Measurements from ENCODE around the gene IFIT5.
A peak's percentile ranks its signal among the peaks of the same experiment; 100 is the strongest.

IFIT5 gene

GRCh38 chr10:89425000-89425399 is 10.6 kb downstream of the IFIT5 start:
- H3K79me2 ChIP-seq (ENCODE audit: control insufficient read depth, low read length), result no peaks in the 10 kb centered on the region
- no peaks in the 10 kb centered on the region for H4K20me1 ChIP-seq (ENCODE audit: control insufficient read depth, insufficient read depth, low read depth, low read length)
- no peaks in the 10 kb centered on the region for H3K4me1 ChIP-seq (ENCODE audit: control insufficient read depth, low read length)
- H3K27ac ChIP-seq (ENCODE audit: low read depth, low read length), result no peak overlapping the region
- H3K4me3 ChIP-seq (ENCODE audit: low read length), result no peak overlapping the region
- no peaks in the 10 kb centered on the region for H3K9me3 ChIP-seq (ENCODE audit: control insufficient read depth, insufficient read depth, low read length)
- H3K9me2 ChIP-seq (replicated peaks; ENCODE audit: control insufficient read depth, low read length), result no peaks in the 10 kb centered on the region
- H3K36me3 ChIP-seq (ENCODE audit: control insufficient read depth, low read length), result no peaks in the 10 kb centered on the region
- peaks cover 9% of the 10 kb centered on the region; the same call in 1 of the 2 replicates for H3K27me3 ChIP-seq (ENCODE audit: control insufficient read depth, low read length)
- H3K4me2 ChIP-seq (ENCODE audit: low read length), result no peak overlapping the region
- no peaks in the 10 kb centered on the region for H3F3A ChIP-seq (ENCODE audit: control insufficient read depth, insufficient read depth)
- TF ChIP-seq EZH2phosphoT487 (IDR thresholded peaks at IDR 0.05; ENCODE audit: borderline replicate concordance, low read length), result no peak
- TF ChIP-seq, protein P1, sequence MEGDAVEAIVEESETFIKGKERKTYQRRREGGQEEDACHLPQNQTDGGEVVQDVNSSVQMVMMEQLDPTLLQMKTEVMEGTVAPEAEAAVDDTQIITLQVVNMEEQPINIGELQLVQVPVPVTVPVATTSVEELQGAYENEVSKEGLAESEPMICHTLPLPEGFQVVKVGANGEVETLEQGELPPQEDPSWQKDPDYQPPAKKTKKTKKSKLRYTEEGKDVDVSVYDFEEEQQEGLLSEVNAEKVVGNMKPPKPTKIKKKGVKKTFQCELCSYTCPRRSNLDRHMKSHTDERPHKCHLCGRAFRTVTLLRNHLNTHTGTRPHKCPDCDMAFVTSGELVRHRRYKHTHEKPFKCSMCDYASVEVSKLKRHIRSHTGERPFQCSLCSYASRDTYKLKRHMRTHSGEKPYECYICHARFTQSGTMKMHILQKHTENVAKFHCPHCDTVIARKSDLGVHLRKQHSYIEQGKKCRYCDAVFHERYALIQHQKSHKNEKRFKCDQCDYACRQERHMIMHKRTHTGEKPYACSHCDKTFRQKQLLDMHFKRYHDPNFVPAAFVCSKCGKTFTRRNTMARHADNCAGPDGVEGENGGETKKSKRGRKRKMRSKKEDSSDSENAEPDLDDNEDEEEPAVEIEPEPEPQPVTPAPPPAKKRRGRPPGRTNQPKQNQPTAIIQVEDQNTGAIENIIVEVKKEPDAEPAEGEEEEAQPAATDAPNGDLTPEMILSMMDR (IDR thresholded peaks at IDR 0.05; ENCODE audit: low read depth, low read length, poor library complexity, severe bottlenecking), result no peak

GRCh38 chr10:89426230-89426868 is 12.0 kb downstream of the IFIT5 start:
- no peaks in the 10 kb centered on the region for H3K79me2 ChIP-seq (ENCODE audit: control insufficient read depth, low read length)
- H3K27me3 ChIP-seq (ENCODE audit: control insufficient read depth, low read length), result peaks cover 6% of the 10 kb centered on the region; the same call in 1 of the 2 replicates
- no peak for TF ChIP-seq EZH2phosphoT487 (IDR thresholded peaks at IDR 0.05; ENCODE audit: borderline replicate concordance, low read length)
- TF ChIP-seq, protein P1 (IDR thresholded peaks at IDR 0.05; ENCODE audit: low read depth, low read length, poor library complexity, severe bottlenecking), result peak; percentile 74

DNA sequence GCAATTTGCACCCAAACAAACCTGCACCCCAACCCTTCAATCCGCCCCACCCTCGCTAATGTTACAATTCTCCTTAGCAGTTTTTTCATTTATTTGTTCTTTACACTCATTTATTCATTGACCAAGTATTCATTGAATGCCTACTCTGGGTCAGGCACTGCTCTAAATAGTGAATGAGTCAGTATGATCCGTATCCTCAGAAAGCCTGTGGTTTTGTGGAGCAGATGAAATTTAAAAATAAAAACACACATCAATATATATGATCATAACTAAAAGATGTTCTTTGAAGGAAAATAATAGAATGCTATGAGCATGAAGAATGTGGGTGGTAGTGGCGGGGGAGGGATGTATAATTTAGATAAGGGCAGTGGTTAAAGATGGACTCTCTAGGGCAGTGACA is 13.3 kb downstream of the IFIT5 start:
- no peak overlapping the region for H3K27ac ChIP-seq (ENCODE audit: low read depth, low read length)
- no peaks in the 10 kb centered on the region for H3F3A ChIP-seq (ENCODE audit: control insufficient read depth, insufficient read depth)
- H4K20me1 ChIP-seq (ENCODE audit: control insufficient read depth, insufficient read depth, low read depth, low read length), result no peaks in the 10 kb centered on the region
- H3K9me3 ChIP-seq (ENCODE audit: control insufficient read depth, insufficient read depth, low read length), result no peaks in the 10 kb centered on the region
- no peaks in the 10 kb centered on the region for H3K36me3 ChIP-seq (ENCODE audit: control insufficient read depth, low read length)
- no peaks in the 10 kb centered on the region for H3K4me1 ChIP-seq (ENCODE audit: control insufficient read depth, low read length)
- TF ChIP-seq EZH2phosphoT487 (IDR thresholded peaks at IDR 0.05; ENCODE audit: borderline replicate concordance, low read length), result no peak
- TF ChIP-seq, protein P1 (IDR thresholded peaks at IDR 0.05; ENCODE audit: low read depth, low read length, poor library complexity, severe bottlenecking), result no peak
- no peaks in the 10 kb centered on the region for H3K79me2 ChIP-seq (ENCODE audit: control insufficient read depth, low read length)
- H3K4me3 ChIP-seq (ENCODE audit: low read length), result no peak overlapping the region
- no peak overlapping the region for H3K4me2 ChIP-seq (ENCODE audit: low read length)
- H3K9me2 ChIP-seq (replicated peaks; ENCODE audit: control insufficient read depth, low read length), result no peaks in the 10 kb centered on the region
- peaks cover 6% of the 10 kb centered on the region; the same call in 1 of the 2 replicates for H3K27me3 ChIP-seq (ENCODE audit: control insufficient read depth, low read length)

More at GRCh38 chr10:89426230-89426868, 12.0 kb downstream of the IFIT5 start:
- Histone ChIP-seq H3K27ac (ENCODE audit: low read depth, low read length) (no peak overlapping the region), H3K4me3 (ENCODE audit: low read length) (no peak overlapping the region), H3K4me1 (ENCODE audit: control insufficient read depth, low read length) (no peaks in the 10 kb centered on the region), H3K9me3 (ENCODE audit: control insufficient read depth, insufficient read depth, low read length) (no peaks in the 10 kb centered on the region), H3K4me2 (ENCODE audit: low read length) (no peak overlapping the region), H4K20me1 (ENCODE audit: control insufficient read depth, insufficient read depth, low read depth, low read length) (no peaks in the 10 kb centered on the region), H3K36me3 (ENCODE audit: control insufficient read depth, low read length) (no peaks in the 10 kb centered on the region), H3K9me2 (replicated peaks; ENCODE audit: control insufficient read depth, low read length) (no peaks in the 10 kb centered on the region), H3F3A (ENCODE audit: control insufficient read depth, insufficient read depth) (no peaks in the 10 kb centered on the region)

Measured in DOHH2 (cell line).